HG03175 (cell line): ENCODE measurements around the gene CLK3.
"Not testable (repeated sequence)": the region's sequence is repeated elsewhere in the genome, so short reads cannot be mapped to it uniquely, and the experiment has no call there.

Experiments
- ATAC-seq: cut with Tn5 transposase; IDR thresholded peaks from one replicate; pipeline ENCODE4 v1.9.1; 2021; ENCODE audit warnings: mild to moderate bottlenecking, moderate library complexity; ENCODE audit not compliant: unreplicated experiment

The CLK3 gene

DNA sequence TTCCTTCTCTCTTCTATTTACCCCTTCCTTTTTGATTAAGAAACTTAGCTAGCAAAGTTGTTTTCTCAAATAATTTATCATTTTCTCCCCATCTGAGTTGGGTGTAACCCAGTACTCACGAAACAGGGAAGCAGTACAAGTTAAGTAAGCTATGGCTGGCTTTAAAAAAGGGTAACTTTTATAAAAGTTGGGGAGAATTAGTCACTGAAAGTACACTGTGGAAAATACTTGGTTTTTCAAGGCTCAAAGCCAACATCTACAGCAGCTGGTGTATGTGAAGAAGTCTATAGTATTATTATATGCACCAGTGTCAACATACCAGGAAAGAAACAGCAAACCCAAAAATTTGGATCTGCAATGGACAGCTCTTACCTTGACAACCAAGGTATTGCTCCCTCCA, 25.5 kb downstream of the CLK3 start:
- ATAC-seq, result no peak

DNA sequence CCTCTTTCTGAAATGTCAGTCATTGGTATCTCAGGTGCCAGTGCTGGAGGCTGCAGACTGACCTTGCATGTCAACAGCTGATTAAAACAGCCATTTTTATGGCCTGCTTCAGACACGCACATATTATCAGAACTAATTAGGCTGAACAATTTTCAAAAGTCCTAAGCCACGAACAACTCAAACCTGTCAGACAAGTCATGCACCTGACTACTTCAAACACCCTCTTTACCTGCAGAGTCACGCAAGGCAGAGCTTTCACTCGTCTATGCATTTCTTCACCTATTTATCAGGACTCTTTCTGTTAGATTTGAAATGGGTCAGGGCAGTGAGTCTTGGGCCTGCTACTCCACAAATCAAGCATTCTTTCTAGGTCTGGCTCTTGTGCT, 26.7 kb downstream of the CLK3 start:
- no peak for ATAC-seq

DNA sequence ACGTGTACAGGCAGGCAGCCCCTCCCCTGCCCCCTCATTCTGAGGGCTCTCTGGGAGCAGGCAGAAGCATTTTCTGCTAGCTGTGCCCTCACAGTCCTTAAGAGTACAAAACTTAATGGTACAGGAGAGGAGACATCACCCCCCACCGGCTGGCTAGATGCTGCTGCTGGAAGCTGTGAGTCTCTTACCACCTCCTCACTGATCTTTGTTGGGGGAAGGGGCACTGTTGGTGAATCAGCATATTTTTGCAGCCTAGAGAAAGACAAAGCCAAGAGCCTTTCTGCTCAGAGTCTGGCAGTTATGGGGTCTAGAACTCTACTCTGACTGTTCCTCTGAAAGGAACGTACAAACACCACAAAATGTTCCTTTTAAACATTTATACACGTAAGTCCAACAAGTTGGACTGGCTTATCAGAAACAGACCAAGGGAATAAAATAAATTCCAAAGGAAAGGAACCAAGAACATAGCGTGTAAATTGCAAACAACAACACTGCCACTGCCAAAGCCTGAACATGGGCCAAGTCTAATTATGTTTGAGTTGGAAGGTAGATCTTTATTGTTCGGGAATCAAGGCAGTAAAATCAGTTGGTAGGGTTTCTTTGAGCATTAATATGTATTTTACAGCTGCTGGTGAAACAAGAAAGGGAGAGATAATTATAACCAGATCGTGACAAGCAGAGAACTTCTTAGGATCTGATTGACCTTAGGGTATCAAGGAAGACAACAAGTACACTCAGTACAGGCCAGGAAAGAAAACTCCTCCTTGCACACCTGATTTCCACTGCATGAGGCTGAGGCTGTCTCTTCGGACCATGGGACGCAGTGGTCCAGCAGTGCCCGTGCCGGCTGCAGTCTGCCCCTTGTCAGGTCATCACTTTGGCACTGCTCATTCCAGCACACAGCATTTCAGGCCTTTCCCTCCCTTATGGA, 27.4 kb downstream of the CLK3 start:
- ATAC-seq, result no peak

- ATAC-seq, result no peak
Observed at GRCh38 chr15:74643665-74644204, 28.1 kb downstream of the CLK3 start.

DNA sequence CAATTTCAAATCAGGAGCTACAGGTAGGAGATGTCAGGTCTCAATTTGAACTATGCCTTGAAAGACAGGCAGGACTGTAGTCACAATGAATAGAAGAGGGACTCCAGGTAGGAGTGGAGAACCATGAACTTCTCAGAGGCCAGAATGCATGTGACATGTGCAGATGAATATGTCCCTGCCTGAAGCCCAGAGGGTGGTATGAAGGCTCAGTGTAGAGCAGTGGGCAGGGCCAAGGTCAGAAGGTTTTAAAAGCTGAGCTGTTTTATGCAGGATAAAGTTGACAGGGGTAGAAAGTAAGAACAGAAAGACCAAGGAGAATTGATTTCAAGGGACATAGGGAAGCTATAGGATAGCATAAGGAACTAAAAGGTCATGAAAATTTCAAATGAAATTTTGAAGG, 30.8 kb downstream of the CLK3 start:
- ATAC-seq, result no peak

DNA sequence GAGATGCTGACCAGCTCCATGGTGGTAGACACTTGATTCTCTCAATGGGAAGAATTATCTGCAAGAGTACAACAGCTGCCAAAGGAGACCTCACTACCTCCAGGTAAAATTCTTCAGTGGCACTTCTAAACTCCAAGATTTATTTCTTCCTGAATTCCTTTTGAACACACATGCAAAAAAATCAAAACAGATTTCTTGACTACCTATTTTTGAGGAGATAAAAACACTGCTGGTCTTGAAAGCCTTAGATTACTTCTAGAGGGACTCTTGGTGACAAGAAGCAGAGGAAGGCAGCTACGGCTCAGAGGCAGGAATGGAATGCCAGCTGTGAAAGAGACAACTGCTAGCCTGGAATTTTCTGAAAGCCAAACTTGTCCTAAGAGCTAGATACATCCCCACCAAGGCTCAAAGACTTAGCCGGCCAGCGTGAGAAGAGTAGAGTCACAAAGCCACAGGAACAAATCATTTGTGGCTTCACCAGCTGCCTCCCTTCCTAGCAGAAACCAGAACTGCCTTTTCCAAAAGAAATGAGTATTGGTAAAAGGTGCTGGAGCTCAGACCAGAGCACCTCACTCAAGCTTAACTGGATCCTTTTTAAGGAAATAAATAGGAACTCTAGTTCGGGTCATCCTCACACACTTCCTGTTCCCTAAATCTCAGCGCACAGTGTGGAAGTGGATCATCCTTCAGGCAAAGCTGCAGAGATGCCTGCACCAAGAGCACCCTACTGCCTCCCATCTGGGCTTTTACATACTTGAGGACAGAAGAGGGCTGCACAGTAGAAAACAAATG, 32.6 kb downstream of the CLK3 start:
- no peak for ATAC-seq

DNA sequence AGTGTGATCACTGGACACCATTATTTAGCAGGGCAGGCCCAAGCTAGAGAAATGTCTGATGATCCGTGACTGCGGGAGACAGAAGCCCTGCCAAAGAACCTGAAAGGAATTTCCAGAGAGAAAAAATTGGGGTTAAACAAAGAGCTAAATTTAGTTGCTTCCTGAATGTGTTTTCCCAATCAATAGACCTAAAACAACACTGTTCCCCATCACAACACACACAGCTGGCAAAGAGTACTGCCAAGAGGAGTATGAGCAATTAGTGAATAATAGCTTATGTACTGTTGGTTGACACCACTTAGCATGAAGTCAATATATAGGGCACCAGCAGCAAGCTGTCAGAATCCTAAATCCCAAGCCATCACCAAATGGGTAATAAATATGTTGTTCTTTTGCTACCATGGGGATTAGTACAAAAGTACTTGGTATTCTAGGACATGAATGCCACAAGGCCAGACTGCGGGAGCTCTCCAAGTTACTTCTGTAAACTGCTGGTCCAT, 35.7 kb downstream of the CLK3 start:
- ATAC-seq, result no peak

GRCh38 chr15:74653426-74654102, 37.9 kb downstream of the CLK3 start:
- no peak for ATAC-seq

- ATAC-seq, result no peak
Observed at GRCh38 chr15:74655424-74655823, 39.8 kb downstream of the CLK3 start.

- no peak for ATAC-seq
Observed at GRCh38 chr15:74656935-74657535, 41.4 kb downstream of the CLK3 start.

DNA sequence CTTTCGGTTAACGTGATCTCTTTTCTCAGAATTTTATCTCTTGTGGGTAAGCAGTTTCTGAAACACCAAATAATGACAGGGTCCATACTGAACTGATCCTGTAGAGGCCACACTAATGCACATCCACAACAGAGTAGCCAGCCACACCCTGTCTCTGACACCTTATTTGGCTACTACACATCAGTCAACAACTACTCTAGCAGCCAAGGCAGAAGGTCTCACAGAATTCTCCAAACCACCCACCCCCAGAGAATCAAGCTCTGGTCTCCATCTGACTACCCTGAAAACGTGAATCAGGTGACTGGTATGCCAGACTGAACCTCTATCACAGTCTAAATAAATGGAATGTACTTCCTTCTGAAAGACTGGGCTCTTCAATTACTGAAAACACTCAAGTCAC, 42.2 kb downstream of the CLK3 start:
- ATAC-seq, result no peak

DNA sequence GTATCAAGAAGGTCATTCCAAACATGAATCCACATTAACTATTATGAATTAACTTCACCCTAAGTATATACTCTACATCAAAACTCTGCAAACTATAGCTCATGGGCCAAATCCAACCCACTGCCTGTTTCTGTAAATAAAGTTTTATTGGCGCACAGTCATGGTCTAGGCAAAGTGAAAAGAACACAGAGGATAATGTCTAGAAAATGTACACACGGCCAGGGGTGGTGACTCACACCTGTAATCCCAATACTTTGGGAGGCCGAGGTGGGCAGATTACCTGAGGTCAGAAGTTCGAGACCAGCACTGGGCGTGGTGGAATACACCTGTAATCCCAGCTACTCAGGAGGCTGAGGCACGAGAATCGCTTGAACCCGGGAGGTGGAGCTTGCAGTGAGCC, 45.6 kb downstream of the CLK3 start:
- not testable (repeated sequence) for ATAC-seq

DNA sequence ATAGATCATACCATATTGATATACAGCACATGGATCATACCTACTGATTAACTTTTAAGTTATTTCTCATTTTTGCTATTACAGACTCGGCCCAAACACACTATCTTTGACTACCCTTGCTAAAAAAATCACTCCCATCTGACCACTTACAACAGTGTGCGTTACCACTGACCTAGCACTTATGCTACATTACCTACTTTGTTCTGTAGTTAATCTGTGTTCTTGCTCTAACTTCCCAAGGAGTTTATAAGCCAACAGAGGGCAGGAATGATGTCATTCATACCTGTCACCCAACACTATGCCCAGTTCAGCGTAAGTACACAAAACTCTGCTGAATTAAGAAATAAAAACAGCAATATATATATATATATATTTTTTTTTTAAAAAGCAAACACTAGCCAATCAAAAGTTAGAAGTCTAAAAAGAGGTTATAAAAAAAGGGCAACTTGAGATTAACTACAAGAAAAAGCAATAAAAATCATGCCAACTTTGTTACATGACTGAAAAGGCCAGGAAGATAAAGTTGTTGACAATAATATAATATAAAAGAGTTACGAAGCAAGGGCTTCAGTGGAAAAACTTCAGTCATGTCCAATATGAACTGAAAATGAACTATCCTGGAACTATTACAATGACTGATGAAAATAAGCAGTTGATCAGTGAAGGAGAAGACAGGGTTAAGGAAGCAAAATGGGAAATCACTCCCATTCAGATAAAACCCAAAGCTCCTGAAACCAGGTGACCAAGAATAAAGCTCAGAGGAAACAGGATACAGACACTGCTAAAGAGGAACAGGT, 46.6 kb downstream of the CLK3 start:
- no peak for ATAC-seq

DNA sequence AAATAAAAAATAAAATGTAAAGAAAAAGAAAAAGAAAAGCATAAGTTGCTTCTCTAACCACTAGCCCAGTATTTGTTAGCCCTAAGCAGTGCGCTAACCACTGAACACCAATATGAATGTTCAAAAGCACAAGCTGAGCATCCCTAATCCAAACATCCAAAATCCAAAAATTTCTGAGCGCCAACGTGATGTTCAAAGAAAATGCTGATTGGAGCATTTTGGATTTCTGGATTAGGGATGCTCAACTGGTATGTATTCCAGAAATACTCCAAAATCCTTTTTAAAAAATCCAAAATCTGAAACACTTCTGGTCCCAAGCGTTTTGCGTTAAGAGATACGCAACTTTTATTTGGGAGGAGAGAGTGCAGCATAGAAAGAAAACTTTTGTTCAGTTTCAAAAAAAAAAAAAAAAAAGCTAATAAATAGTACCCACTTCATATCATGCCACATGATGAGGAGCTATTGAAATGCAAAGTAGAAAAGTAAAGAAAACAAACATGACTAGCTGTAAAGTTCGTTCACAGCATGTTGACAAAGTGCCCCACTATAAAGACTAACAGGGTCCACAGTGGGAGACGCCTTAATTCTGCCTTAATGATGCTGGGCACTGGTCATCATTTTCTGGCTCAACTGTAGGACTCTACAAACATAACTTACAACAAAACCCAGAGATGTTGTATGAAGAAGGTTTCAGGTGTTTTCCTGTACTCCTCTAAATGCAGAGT, 47.8 kb downstream of the CLK3 start:
- ATAC-seq, result no peak

DNA sequence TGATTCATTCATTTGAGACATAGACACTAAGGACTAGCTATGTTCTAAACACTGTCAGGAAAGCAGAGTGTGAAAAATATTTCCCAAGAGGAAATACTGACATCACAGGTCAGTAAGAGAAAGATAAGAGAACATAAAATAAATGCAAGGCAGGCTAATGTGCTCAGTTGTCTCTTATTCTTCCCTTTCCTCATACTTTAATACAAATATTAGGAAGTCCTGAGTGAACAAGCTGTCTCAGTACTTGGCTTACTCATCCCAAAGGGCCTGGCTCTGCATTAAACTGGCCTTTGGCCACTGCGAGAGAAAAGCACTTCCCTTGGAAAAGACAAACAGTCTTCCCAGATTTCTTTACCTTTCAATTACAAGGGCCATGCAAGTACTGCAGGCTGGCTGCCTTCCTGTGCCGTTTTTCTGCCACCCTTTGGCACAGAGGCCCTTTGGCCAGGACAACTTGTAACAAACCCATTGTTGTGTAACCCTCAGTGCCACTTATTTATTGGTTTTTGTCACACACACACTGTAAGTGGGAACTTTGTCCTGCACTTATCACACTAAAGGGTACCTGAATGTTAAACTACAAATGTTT, 48.5 kb downstream of the CLK3 start:
- no peak for ATAC-seq

DNA sequence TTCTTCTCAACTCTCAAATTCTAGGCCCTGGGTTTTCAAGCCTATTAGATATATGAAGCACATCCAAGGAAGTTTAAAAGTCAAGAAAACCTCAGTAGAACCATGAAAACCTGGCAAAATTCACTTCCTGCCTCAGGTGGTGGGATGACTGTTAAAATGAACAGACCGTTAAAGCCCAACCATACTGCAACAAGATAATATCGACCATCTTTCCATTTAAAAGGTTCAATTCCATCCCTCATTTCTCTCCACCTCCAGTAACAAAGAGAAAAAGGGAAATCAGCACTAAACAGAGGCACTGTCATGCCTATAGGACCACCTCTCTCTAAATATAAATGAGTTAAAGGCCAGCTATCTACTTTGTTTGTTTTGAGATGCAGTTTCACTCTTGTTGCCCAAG, 49.0 kb downstream of the CLK3 start:
- no peak for ATAC-seq

DNA sequence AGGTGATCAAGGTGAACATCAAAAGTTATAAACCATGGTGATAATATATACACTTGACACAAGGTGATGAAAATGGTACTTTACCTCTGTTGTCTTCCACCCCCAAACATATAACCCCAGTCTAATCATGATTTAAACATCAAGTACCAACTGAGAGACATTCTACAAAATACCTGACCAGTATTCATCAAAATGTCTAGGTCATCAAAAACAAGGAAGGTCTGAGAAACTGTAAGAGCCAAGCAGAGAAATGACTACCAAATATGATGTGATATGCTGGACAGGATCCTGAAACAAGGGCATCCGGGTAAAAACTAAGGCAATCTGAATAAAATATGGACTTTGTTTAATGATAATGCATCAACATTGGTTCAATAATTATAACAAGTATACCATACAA, 52.3 kb downstream of the CLK3 start:
- ATAC-seq, result no peak

DNA sequence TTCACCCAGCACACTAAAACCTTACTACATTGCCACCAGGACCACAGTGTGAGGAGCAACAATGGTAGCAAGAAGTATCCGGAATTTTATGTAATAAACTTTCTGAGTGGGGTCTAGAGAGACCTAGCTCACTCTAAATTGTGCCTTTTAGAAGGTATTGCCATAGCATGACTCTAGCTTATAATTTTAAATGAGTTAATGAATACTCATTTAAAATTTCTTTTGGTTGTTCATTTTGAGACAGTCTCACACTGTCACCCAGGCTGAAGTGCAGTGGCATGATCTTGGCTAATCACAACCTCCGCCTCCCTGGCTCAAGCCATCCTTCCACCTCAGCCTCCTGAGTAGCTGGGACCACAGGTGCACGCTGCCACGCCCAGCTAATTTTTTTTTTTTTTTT, 54.0 kb downstream of the CLK3 start:
- no peak for ATAC-seq

- ATAC-seq, result no peak
Observed at GRCh38 chr15:74674161-74674560, 58.5 kb downstream of the CLK3 start.
